Body of pancreas (tissue), 4 donors: ENCODE data around the gene ACADM. TPM values are rescaled to one million over a fixed set of nuclear protein-coding genes. Genes with fewer than 3 reads are reported as not detected.

Source experiments
- ATAC-seq: fragments of 150-250 bp; one replicate; pipeline ENCODE4 v1.9.1; 2016
- DNase-seq, 4 donors: peaks; one replicate each; pipeline ENCODE4 v3.0.0-alpha.2; 2019
- H3K27ac ChIP-seq, 4 donors: fragments of 200-600 bp; sonication (generic); 1 replicate in 3 of 4; 2 replicates in 1 of 4; pipeline versions ENCODE4 v1.5.1 to v1.6.1; 2016 to 2019; ENCODE audit warnings: mild to moderate bottlenecking in 1 of 4, mixed read lengths in 1 of 4, moderate library complexity in 1 of 4
- H3K27me3 ChIP-seq, 2 donors: fragments of 200-600 bp; sonication (generic); one replicate each; pipeline ENCODE4 v1.6.0; 2016; ENCODE audit warnings: mild to moderate bottlenecking in 1 of 2
- H3K36me3 ChIP-seq, 2 donors: fragments of 200-600 bp; sonication (generic); replicated peaks in 1 of 2; 2 replicates each; pipeline ENCODE4 v1.5.1; 2016; ENCODE audit warnings: low read depth in 2 of 2; ENCODE audit not compliant: insufficient read depth in 1 of 2
- H3K4me1 ChIP-seq: fragments of 200-600 bp; sonication (generic); one replicate; pipeline ENCODE4 v1.6.0; 2016
- H3K4me3 ChIP-seq, 2 donors: fragments of 200-600 bp; sonication (generic); 1 replicate in 1 of 2; 2 replicates in 1 of 2; pipeline ENCODE4 v1.5.1; 2016 to 2019
- H3K9me3 ChIP-seq, 3 donors: fragments of 200-600 bp; sonication (generic); 1 replicate in 2 of 3; 2 replicates in 1 of 3; pipeline ENCODE4 v1.5.1; 2016
- POLR2A ChIP-seq, 3 donors: fragments of 450-650 bp; IDR thresholded peaks; one replicate each; pipeline ENCODE4 v1.6.1; 2016; ENCODE audit warnings: antibody characterized with exemption in 3 of 3, mild to moderate bottlenecking in 2 of 3
- WGBS, 2 donors: methylation state at CpG; one replicate each; pipeline ENCODE4 v1.1.5; 2017; 5-methylcytosine and 5-hydroxymethylcytosine counted together
- intact Hi-C: fragments of 100-400 bp; cut with DNase I; formaldehyde crosslinking; loops from one replicate; pipeline ENCODE4 v1.15.1; 2023
- total RNA-seq, 2 donors: library from RNA; depleted of rRNA; stranded (reverse); fragments of >200 nt; gene quantifications; one replicate each; pipeline ENCODE4 v1.1.0, GENCODE V29; 2016
- TF ChIP-seq, protein P1 (sequence below), 7 experiments: fragments of 450-650 bp in 4 of 7; fragments of 200-600 bp in 3 of 7; sonication (generic) in 3 of 7; IDR thresholded peaks; one replicate each; pipeline ENCODE4 v1.5.1; 2016 to 2019; ENCODE audit warnings: antibody characterized with exemption in 7 of 7

ACADM gene
- total RNA-seq, 2 donors from 2014 or later = 38.1 to 38.2 TPM

DNA sequence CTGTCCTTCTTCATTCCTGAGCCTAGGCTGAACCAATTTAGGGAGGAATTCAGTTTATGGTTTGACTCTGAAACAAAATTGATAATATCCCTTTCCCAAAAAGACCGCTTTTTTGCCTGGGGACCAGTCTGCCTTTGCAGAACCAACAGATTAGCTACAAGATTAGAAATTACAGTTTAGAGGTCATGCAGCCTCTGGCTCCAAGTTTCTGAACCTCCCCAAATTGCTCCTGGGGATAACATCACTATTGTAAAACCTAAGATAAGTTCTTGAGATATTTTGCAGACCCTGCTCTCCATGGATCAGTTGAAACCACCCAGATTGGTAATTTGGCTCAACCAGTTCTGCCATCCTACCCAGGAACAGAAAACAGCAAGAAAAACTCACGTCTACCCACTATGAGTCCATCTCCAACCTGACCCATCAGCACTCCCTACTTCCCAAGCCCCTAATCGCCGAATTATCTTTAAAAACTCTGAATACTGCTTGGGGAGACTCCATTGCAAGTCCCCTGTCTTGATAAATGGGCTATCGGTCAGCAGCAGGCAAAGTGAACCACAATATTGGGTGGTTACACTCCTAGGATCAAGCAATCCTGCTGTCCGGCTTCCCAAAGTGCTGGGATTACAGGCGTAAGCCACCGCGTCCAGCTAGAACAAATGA, 60.9 kb downstream of the ACADM start:
- H3K36me3 ChIP-seq = no peaks in the 10 kb centered on the region
- no peaks in the 10 kb centered on the region for H3K9me3 ChIP-seq
- TF ChIP-seq, protein P1, sequence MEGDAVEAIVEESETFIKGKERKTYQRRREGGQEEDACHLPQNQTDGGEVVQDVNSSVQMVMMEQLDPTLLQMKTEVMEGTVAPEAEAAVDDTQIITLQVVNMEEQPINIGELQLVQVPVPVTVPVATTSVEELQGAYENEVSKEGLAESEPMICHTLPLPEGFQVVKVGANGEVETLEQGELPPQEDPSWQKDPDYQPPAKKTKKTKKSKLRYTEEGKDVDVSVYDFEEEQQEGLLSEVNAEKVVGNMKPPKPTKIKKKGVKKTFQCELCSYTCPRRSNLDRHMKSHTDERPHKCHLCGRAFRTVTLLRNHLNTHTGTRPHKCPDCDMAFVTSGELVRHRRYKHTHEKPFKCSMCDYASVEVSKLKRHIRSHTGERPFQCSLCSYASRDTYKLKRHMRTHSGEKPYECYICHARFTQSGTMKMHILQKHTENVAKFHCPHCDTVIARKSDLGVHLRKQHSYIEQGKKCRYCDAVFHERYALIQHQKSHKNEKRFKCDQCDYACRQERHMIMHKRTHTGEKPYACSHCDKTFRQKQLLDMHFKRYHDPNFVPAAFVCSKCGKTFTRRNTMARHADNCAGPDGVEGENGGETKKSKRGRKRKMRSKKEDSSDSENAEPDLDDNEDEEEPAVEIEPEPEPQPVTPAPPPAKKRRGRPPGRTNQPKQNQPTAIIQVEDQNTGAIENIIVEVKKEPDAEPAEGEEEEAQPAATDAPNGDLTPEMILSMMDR (IDR thresholded peaks at IDR 0.05) = no peak
- TF ChIP-seq POLR2A (IDR thresholded peaks at IDR 0.05) = no peak
- 9 to 10% methylated on average over 9 of the region's 9 CpGs for WGBS, 2 donors
- no peak for DNase-seq
- ATAC-seq = peak; percentile 49
- H3K27ac ChIP-seq = peak overlapping the region; percentile 71 to 88 (median 86)
- intact Hi-C loops = loop anchor here (10.0 kb wide), 1 partner anchor 51 kb away; no protein-coding TSS in a partner anchor
- peak overlapping the region; percentile 10 to 68 for H3K4me3 ChIP-seq
- H3K27me3 ChIP-seq = no peaks in the 10 kb centered on the region
- peaks cover 42% of the 10 kb centered on the region for H3K4me1 ChIP-seq

DNA sequence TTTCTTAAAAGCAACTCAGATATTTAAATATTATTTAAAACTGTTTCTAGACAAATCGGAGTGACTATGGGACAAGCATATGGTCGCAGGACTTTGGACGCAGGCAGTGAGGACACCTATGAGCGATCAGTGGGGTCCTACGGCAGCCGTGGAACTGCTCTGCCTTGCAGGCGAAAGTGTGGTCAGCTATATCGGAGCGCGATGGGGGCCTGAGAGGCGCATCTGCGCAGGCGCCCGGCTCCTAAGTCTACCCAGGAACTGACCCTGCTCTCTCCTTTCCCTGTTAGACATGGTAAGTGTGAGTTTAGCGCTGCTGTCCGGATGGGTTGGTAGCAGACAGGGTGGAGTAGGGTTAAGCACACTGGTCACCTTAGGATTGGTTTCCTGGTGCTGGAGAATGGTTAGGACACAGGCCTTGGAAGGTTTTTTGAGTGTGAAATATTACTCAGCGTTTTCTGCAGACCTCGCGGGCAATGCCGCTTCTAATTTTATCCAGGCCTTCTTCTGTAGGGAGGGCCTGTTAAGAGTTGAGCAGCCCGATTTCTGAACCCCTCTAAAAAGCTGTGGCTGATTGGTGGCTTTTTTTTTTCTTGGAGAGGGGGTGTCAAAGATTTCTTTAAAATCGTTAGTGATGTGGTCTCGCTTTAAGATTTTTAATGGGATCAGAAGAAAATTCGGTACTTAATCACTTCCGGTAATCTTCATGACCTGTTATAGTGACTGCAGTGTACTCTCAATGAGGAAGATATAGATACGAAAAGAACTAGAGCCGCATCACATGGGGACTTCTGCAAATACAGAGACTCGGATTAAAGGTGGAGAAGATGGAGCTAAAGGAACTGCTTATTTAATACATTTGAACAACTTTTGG, 61.7 kb downstream of the ACADM start, which contains the start of gene RABGGTB:
RABGGTB (plus strand) TSS at position 274 of the 871 bp plus-strand sequence; CDS start at position 290, 16 bp downstream.
- no peaks in the 10 kb centered on the region for H3K9me3 ChIP-seq
- peaks cover 49% of the 10 kb centered on the region for H3K4me1 ChIP-seq
- intact Hi-C loops = loop anchor here (10.0 kb wide), 1 partner anchor 51 kb away; no protein-coding TSS in a partner anchor

DNA sequence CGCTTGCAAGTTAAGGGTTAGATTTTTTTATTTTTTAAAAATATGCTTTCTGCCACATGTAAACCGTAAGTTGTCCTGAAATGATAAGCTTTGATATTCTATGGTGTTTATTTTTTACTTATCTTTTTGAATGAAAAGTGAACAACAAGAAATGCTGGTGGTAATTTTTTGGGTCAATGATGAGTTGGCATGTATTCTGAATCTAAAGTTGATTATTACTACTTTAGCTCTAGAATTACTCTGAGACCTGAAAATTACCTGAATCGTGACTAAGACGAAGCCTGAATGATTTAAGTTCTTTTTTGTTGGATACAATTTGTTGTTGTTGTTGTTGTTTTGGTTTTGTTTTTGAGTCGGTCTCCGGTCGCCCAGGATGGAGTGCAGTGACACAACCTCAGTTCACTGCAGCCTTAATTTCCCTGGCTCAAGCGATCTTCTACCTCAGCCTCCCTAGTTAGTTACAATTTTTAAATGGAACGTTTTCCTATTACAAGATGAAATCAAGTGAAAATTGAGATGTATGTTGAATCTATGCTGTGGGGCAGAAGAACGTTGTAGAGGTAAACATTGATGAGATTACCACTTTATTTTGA, 62.5 kb downstream of the ACADM start:
- intact Hi-C loops = loop anchor here (10.0 kb wide), 1 partner anchor 52 kb away; no protein-coding TSS in a partner anchor
- Histone ChIP-seq H3K4me3 (peak overlapping the region; percentile 20 to 68), H3K4me1 (peaks cover 54% of the 10 kb centered on the region), H3K27me3 (no peaks in the 10 kb centered on the region), H3K36me3 (peaks cover 6 to 8% of the 10 kb centered on the region in 2 donors), H3K27ac (peak overlapping the region in 2 of 4 donors; percentile 85 to 88), H3K9me3 (no peaks in the 10 kb centered on the region)
- TF ChIP-seq POLR2A (IDR thresholded peaks at IDR 0.05) = no peak
- TF ChIP-seq, protein P1 (IDR thresholded peaks at IDR 0.05) = no peak
- 2 to 4% methylated on average over 10 of the region's 10 CpGs for WGBS, 2 donors
- no peak for ATAC-seq
- no peak for DNase-seq

More for the DNA sequence above, 61.7 kb downstream of the ACADM start, which contains the start of gene RABGGTB:
- ATAC-seq (peak; percentile 100), DNase-seq (peak; percentile 95 to 98 (median 96))
- Histone ChIP-seq H3K36me3 (no peaks in the 10 kb centered on the region), H3K4me3 (peak within 1 kb of the TSS; percentile 20 to 68), H3K27ac (peak within 1 kb of the TSS; percentile 71 to 88 (median 86)), H3K27me3 (no peaks in the 10 kb centered on the region)
- WGBS, 2 donors = 0 to 1% methylated on average over 27 to 28 of the region's 28 CpGs
- peak; percentile 51 to 95 (median 94) for TF ChIP-seq POLR2A (IDR thresholded peaks at IDR 0.05)
- TF ChIP-seq, protein P1 (IDR thresholded peaks at IDR 0.05) = peak in 1 of 7 experiments; percentile 7

DNA sequence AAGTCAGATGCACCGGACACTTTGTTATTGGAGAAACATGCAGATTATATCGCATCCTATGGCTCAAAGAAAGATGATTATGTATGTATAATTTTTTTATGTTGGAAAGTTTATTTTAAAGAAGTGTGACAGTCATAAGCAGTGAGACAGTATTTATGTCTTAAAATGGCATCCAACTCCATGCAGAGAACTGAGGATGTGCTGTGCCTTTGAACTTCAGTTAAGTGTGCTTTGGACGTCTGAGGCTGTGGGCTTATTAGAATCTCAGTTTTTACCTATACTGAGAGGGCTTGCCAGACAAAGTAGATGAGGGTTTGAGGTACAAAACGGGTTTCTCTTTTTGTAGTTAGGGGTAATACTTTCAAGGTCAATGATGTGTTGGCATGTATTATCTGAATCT, 63.0 kb downstream of the ACADM start:
- intact Hi-C loops = loop anchor here (10.0 kb wide), 1 partner anchor 53 kb away; no protein-coding TSS in a partner anchor
- Histone ChIP-seq H3K4me1 (peaks cover 54% of the 10 kb centered on the region), H3K9me3 (no peaks in the 10 kb centered on the region), H3K4me3 (peak overlapping the region; percentile 20 to 68), H3K36me3 (peaks cover 11 to 13% of the 10 kb centered on the region in 2 donors), H3K27ac (peak overlapping the region in 1 of 4 donors; percentile 88), H3K27me3 (no peaks in the 10 kb centered on the region)
- WGBS, 2 donors = 15 to 16% methylated on average over 4 of the region's 4 CpGs
- DNase-seq (no peak), ATAC-seq (no peak)
- no peak for TF ChIP-seq POLR2A (IDR thresholded peaks at IDR 0.05)
- TF ChIP-seq, protein P1 (IDR thresholded peaks at IDR 0.05) = no peak
